CD14-positive monocyte (primary cell): ENCODE measurements around the gene NHLRC3. TPM values are rescaled to one million over a fixed set of nuclear protein-coding genes. Genes with fewer than 3 reads are reported as not detected.

Source experiments
- DNase-seq, 3 donors: peaks; one replicate each; pipeline ENCODE4 v3.0.0-alpha.2; 2011 to 2022
- H2AFZ ChIP-seq: 2 replicates; pipeline ENCODE4 v1.6.0; 2012; ENCODE audit warnings: mild to moderate bottlenecking, low read depth, low read length, inconsistent platforms; ENCODE audit not compliant: insufficient read depth, poor library complexity, severe bottlenecking
- H3K27ac ChIP-seq, 2 donors: 1 replicate in 1 of 2; 2 replicates in 1 of 2; pipeline ENCODE4 v1.5.1; 2012 to 2013; ENCODE audit warnings: low read length in 2 of 2, control low read depth in 1 of 2, inconsistent platforms in 1 of 2, low read depth in 1 of 2, mild to moderate bottlenecking in 1 of 2
- H3K27me3 ChIP-seq, 2 donors: one replicate each; pipeline versions ENCODE4 v1.6.0 to v1.6.1; 2011 to 2013; ENCODE audit warnings: low read length in 2 of 2; ENCODE audit not compliant: control insufficient read depth in 2 of 2, insufficient read depth in 2 of 2
- H3K36me3 ChIP-seq, 2 donors: replicated peaks in 1 of 2; 1 replicate in 1 of 2; 2 replicates in 1 of 2; pipeline versions ENCODE4 v1.5.1 to v1.6.1; 2012 to 2013; ENCODE audit warnings: low read length in 2 of 2, control low read depth in 1 of 2, inconsistent platforms in 1 of 2, mild to moderate bottlenecking in 1 of 2; ENCODE audit not compliant: insufficient read depth in 2 of 2, control insufficient read depth in 1 of 2
- H3K4me1 ChIP-seq, 2 donors: 1 replicate in 1 of 2; 2 replicates in 1 of 2; pipeline versions ENCODE4 v1.5.1 to v1.6.1; 2012 to 2013; ENCODE audit warnings: low read length in 2 of 2, control low read depth in 1 of 2, inconsistent platforms in 1 of 2, mild to moderate bottlenecking in 1 of 2, moderate library complexity in 1 of 2; ENCODE audit not compliant: insufficient read depth in 2 of 2, control insufficient read depth in 1 of 2
- H3K4me2 ChIP-seq: replicated peaks from 2 replicates; pipeline ENCODE3; 2012; ENCODE audit warnings: low read length, moderate library complexity, mild to moderate bottlenecking; ENCODE audit not compliant: poor library complexity, severe bottlenecking; ENCODE audit errors: extremely low read depth
- H3K4me3 ChIP-seq, 3 experiments: fragments of 200-600 bp in 1 of 3; sonication (generic) in 1 of 3; replicated peaks in 1 of 3; 1 replicate in 2 of 3; 2 replicates in 1 of 3; pipeline ENCODE4 v1.5.1; 2011 to 2013; ENCODE audit warnings: low read length in 3 of 3, mild to moderate bottlenecking in 3 of 3, control low read depth in 2 of 3, low read depth in 2 of 3, inconsistent platforms in 1 of 3, moderate library complexity in 1 of 3
- H3K79me2 ChIP-seq: 2 replicates; pipeline ENCODE4 v1.6.0; 2012; ENCODE audit warnings: mild to moderate bottlenecking, control low read depth, inconsistent platforms, low read length, moderate library complexity; ENCODE audit not compliant: insufficient read depth
- H3K9ac ChIP-seq: 2 replicates; pipeline ENCODE4 v1.6.0; 2017; ENCODE audit warnings: low read length, mild to moderate bottlenecking; ENCODE audit not compliant: insufficient read depth, poor library complexity, severe bottlenecking
- H3K9me3 ChIP-seq, 2 donors: replicated peaks in 1 of 2; 1 replicate in 1 of 2; 2 replicates in 1 of 2; pipeline versions ENCODE4 v1.5.1 to v1.6.1; 2012 to 2013; ENCODE audit warnings: low read length in 2 of 2, control low read depth in 1 of 2; ENCODE audit not compliant: control insufficient read depth in 1 of 2, insufficient read depth in 1 of 2
- H4K20me1 ChIP-seq: 2 replicates; pipeline ENCODE4 v1.6.0; 2012; ENCODE audit warnings: mild to moderate bottlenecking, low read length, control low read depth, moderate library complexity; ENCODE audit not compliant: insufficient read depth
- H3K27ac Mint-ChIP-seq, 7 donors: one replicate each; pipeline ENCODE4 v1.8.0; 2020; ENCODE audit warnings: mild to moderate bottlenecking in 7 of 7, mixed read lengths in 7 of 7, moderate library complexity in 6 of 7, inconsistent platforms in 2 of 7
- H3K27me3 Mint-ChIP-seq, 3 donors: one replicate each; pipeline ENCODE4 v1.8.0; 2021 to 2022; ENCODE audit warnings: low read depth in 3 of 3, mild to moderate bottlenecking in 3 of 3, mixed read lengths in 3 of 3, moderate library complexity in 3 of 3, inconsistent platforms in 1 of 3
- H3K36me3 Mint-ChIP-seq, 2 donors: one replicate each; pipeline ENCODE4 v1.8.0; 2020; ENCODE audit warnings: mixed read lengths in 2 of 2, inconsistent platforms in 1 of 2, mild to moderate bottlenecking in 1 of 2
- H3K4me1 Mint-ChIP-seq: one replicate; pipeline ENCODE4 v1.8.0; 2020; ENCODE audit warnings: mild to moderate bottlenecking, mixed read lengths
- H3K4me3 Mint-ChIP-seq, 2 donors: one replicate each; pipeline ENCODE4 v1.8.0; 2020; ENCODE audit warnings: mild to moderate bottlenecking in 2 of 2, mixed read lengths in 2 of 2, moderate library complexity in 1 of 2
- H3K9me3 Mint-ChIP-seq, 7 donors: one replicate each; pipeline ENCODE4 v1.8.0; 2020 to 2022; ENCODE audit warnings: mixed read lengths in 7 of 7, mild to moderate bottlenecking in 6 of 7, moderate library complexity in 6 of 7, inconsistent platforms in 2 of 7
- WGBS: methylation state at CpG from one replicate; pipeline ENCODE4 v1.1.5; 2013; ENCODE audit warnings: missing lambda C conversion rate; ENCODE audit not compliant: insufficient coverage; 5-methylcytosine and 5-hydroxymethylcytosine counted together
- intact Hi-C, 2 donors: fragments of 100-400 bp; cut with micrococcal nuclease; formaldehyde crosslinking; loops; one replicate each; pipeline versions ENCODE4 v1.15.0 to v1.15.1; 2023
- polyA plus RNA-seq, 3 donors: library from polyadenylated mRNA; depleted of rRNA in 1 of 3; unstranded in 2 of 3; stranded (reverse) in 1 of 3; fragments of 300-500 nt in 2 of 3; fragments of >200 nt in 1 of 3; fragmentation: Illumina TruSeq in 2 of 3; gene quantifications; 1 replicate in 2 of 3; 2 replicates in 1 of 3; pipeline ENCODE4 v1.2.3, GENCODE V29; 2012 to 2021
- TF ChIP-seq, protein P1 (sequence below): fragments of 200-600 bp; IDR thresholded peaks from one replicate; pipeline ENCODE4 v1.8.0; 2022; ENCODE audit warnings: antibody characterized with exemption, mild to moderate bottlenecking

Gene NHLRC3
- polyA plus RNA-seq, 3 donors, result 12.8 to 17.7 (median 13.0) TPM

DNA sequence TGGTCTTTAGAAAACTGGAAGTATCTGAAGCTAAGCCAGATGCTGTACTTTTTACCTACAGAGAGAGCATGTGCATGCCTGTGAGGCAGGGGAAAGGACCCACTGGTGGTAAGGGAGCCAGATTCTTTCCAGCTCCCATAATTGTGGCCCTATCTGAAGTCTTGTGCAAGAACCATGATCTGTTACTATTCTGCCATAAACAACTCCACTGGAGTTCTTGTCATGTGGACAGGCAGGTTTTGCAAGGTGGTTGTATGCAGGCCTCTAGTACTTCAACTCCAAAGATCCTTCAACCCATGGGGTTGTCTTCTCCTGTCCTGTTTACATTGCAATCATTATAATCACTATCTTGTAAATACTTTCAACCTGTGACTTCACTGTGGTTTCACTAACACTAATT, 14.5 kb upstream of the NHLRC3 start:
- Histone ChIP-seq H3K27me3 (no peaks in the 10 kb centered on the region), H2AFZ (no peak overlapping the region), H3K27ac (peak overlapping the region in 1 of 2 donors; percentile 15), H3K4me1 (no peaks in the 10 kb centered on the region), H3K4me3 (no peak overlapping the region), H3K36me3 (peaks cover 79 to 96% of the 10 kb centered on the region in 2 donors), H3K4me2 (no peak overlapping the region), H3K9ac (no peak overlapping the region), H3K9me3 (no peaks in the 10 kb centered on the region), H3K79me2 (no peaks in the 10 kb centered on the region), H4K20me1 (peaks cover 6% of the 10 kb centered on the region)
- H3K27me3 Mint-ChIP-seq, result no peaks in the 10 kb centered on the region
- H3K9me3 Mint-ChIP-seq, result no peaks in the 10 kb centered on the region
- no peak overlapping the region for H3K4me3 Mint-ChIP-seq
- TF ChIP-seq, protein P1, sequence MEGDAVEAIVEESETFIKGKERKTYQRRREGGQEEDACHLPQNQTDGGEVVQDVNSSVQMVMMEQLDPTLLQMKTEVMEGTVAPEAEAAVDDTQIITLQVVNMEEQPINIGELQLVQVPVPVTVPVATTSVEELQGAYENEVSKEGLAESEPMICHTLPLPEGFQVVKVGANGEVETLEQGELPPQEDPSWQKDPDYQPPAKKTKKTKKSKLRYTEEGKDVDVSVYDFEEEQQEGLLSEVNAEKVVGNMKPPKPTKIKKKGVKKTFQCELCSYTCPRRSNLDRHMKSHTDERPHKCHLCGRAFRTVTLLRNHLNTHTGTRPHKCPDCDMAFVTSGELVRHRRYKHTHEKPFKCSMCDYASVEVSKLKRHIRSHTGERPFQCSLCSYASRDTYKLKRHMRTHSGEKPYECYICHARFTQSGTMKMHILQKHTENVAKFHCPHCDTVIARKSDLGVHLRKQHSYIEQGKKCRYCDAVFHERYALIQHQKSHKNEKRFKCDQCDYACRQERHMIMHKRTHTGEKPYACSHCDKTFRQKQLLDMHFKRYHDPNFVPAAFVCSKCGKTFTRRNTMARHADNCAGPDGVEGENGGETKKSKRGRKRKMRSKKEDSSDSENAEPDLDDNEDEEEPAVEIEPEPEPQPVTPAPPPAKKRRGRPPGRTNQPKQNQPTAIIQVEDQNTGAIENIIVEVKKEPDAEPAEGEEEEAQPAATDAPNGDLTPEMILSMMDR, result no peak
- no peak for DNase-seq
- peaks cover 73 to 91% of the 10 kb centered on the region in 2 donors for H3K36me3 Mint-ChIP-seq
- no peaks in the 10 kb centered on the region for H3K4me1 Mint-ChIP-seq
- intact Hi-C loops, result no loop called here
- peak overlapping the region in 1 of 7 donors; percentile 44 for H3K27ac Mint-ChIP-seq

DNA sequence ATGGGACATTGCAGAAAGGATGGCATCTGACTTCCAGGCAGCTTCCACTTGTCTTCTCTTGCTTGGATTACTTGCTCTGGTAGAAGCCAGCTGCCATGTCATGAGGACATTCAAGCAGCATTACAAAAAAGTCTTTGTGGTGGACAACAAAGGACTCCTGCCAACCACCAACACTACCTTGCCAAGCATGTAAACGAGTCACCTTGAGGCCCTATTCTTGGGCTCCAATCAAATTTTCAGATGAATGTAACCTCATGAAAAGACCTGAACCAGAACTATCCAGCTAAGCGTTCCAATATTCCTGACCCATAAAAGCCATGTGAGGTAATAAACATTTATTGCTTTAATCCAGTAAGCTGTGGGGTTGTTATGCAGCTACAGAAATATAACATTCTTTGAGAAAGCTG, 12.8 kb upstream of the NHLRC3 start:
- Mint-ChIP-seq H3K36me3 (peaks cover 72 to 80% of the 10 kb centered on the region in 2 donors), H3K4me1 (no peaks in the 10 kb centered on the region), H3K4me3 (no peak overlapping the region), H3K9me3 (no peaks in the 10 kb centered on the region), H3K27me3 (no peaks in the 10 kb centered on the region), H3K27ac (peak overlapping the region in 1 of 7 donors; percentile 33)
- no peak overlapping the region for H3K4me2 ChIP-seq
- no peak overlapping the region for H3K27ac ChIP-seq
- WGBS, result no CpG with 5 or more reads among the region's 2 CpGs
- peaks cover 9% of the 10 kb centered on the region for H4K20me1 ChIP-seq
- H2AFZ ChIP-seq, result no peak overlapping the region
- peaks cover 2% of the 10 kb centered on the region for H3K79me2 ChIP-seq
- no peaks in the 10 kb centered on the region for H3K4me1 ChIP-seq
- TF ChIP-seq, protein P1, result no peak
- no peaks in the 10 kb centered on the region for H3K9me3 ChIP-seq
- no peaks in the 10 kb centered on the region for H3K27me3 ChIP-seq
- intact Hi-C loops, result no loop called here
- peaks cover 85 to 100% of the 10 kb centered on the region in 2 donors for H3K36me3 ChIP-seq
- no peak overlapping the region for H3K9ac ChIP-seq
- no peak for DNase-seq
- no peak overlapping the region for H3K4me3 ChIP-seq
